Thymus (tissue), 11 donors: ENCODE results near the gene NAA25. TPM values are rescaled to one million over a fixed set of nuclear protein-coding genes. Genes with fewer than 3 reads are reported as not detected.
"Not testable (repeated sequence)": the region's sequence is repeated elsewhere in the genome, so short reads cannot be mapped to it uniquely, and the experiment has no call there.

Source experiments
- DNase-seq, 9 donors: peaks; one replicate each; pipeline ENCODE4 v3.0.0-alpha.2; 2013; ENCODE audit warnings: low spot score in 9 of 9, low read depth in 6 of 9, missing footprints in 1 of 9
- H3K27ac ChIP-seq, 2 donors: one replicate each; pipeline ENCODE4 v1.5.1; 2013; ENCODE audit warnings: control low read depth in 1 of 2, low read depth in 1 of 2, low read length in 1 of 2, mild to moderate bottlenecking in 1 of 2, moderate library complexity in 1 of 2
- H3K27me3 ChIP-seq, 2 donors: one replicate each; pipeline ENCODE4 v1.5.1; 2013; ENCODE audit warnings: low read length in 1 of 2; ENCODE audit not compliant: control insufficient read depth in 2 of 2, insufficient read depth in 1 of 2
- H3K36me3 ChIP-seq, 2 donors: one replicate each; pipeline ENCODE4 v1.5.1; 2013; ENCODE audit warnings: low read length in 1 of 2, mild to moderate bottlenecking in 1 of 2, moderate library complexity in 1 of 2; ENCODE audit not compliant: control insufficient read depth in 2 of 2, insufficient read depth in 2 of 2
- H3K4me1 ChIP-seq, 2 donors: one replicate each; pipeline ENCODE4 v1.5.1; 2013; ENCODE audit warnings: low read length in 2 of 2; ENCODE audit not compliant: control insufficient read depth in 2 of 2, insufficient read depth in 2 of 2
- H3K4me3 ChIP-seq, 2 donors: one replicate each; pipeline ENCODE4 v1.5.1; 2013; ENCODE audit warnings: low read length in 2 of 2, control low read depth in 1 of 2, mild to moderate bottlenecking in 1 of 2
- H3K9me3 ChIP-seq, 2 donors: one replicate each; pipeline ENCODE4 v1.5.1; 2013; ENCODE audit warnings: low read length in 1 of 2, mild to moderate bottlenecking in 1 of 2; ENCODE audit not compliant: control insufficient read depth in 2 of 2, insufficient read depth in 1 of 2
- WGBS: extraction: QIAGEN DNeasy Blood & Tissue Kit; methylation state at CpG from one replicate; pipeline ENCODE4 v1.1.7; 2013; 5-methylcytosine and 5-hydroxymethylcytosine counted together
- polyA plus RNA-seq: library from polyadenylated mRNA; stranded (reverse); fragments of 200-250 nt; gene quantifications from one replicate; pipeline ENCODE4 v1.2.3, GENCODE V29; 2013
- total RNA-seq: library from RNA; stranded (reverse); fragments of 120-200 nt; gene quantifications from one replicate; pipeline ENCODE4 v1.2.4, GENCODE V29; 2013
- donor health status: healthy.

NAA25 gene
- total and polyA plus RNA-seq, 2 donors: 9.2 to 11.4 TPM

GRCh38 chr12:112046003-112046402 is 62.6 kb downstream of the NAA25 start:
- no peak overlapping the region for H3K4me3 ChIP-seq
- H3K9me3 ChIP-seq: no peaks in the 10 kb centered on the region
- no peak for DNase-seq
- 97% methylated on average over 4 of the region's 4 CpGs for WGBS
- no peaks in the 10 kb centered on the region for H3K4me1 ChIP-seq
- no peak overlapping the region for H3K27ac ChIP-seq
- H3K36me3 ChIP-seq: peaks cover 9 to 55% of the 10 kb centered on the region in 2 donors
- H3K27me3 ChIP-seq: no peaks in the 10 kb centered on the region

GRCh38 chr12:112036614-112037013 is 72.0 kb downstream of the NAA25 start:
- not testable (repeated sequence) for H3K9me3 ChIP-seq, H3K27me3 ChIP-seq, DNase-seq, H3K27ac ChIP-seq, H3K4me3 ChIP-seq, H3K4me1 ChIP-seq
- peaks cover 18 to 62% of the 10 kb centered on the region in 2 donors for H3K36me3 ChIP-seq
- WGBS: 98% methylated on average over 12 of the region's 12 CpGs

GRCh38 chr12:112035219-112035785 is 73.3 kb downstream of the NAA25 start:
- no peak overlapping the region for H3K4me3 ChIP-seq
- no peak for DNase-seq
- no peak overlapping the region for H3K27ac ChIP-seq
- H3K27me3 ChIP-seq: no peaks in the 10 kb centered on the region
- WGBS: 95% methylated on average over 4 of the region's 4 CpGs
- H3K36me3 ChIP-seq: peaks cover 20 to 65% of the 10 kb centered on the region in 2 donors
- no peaks in the 10 kb centered on the region for H3K4me1 ChIP-seq
- no peaks in the 10 kb centered on the region for H3K9me3 ChIP-seq

GRCh38 chr12:112032292-112032691 is 76.3 kb downstream of the NAA25 start:
- Histone ChIP-seq H3K27me3 (no peaks in the 10 kb centered on the region), H3K27ac (no peak overlapping the region), H3K9me3 (no peaks in the 10 kb centered on the region), H3K36me3 (peaks cover 12 to 62% of the 10 kb centered on the region in 2 donors), H3K4me1 (no peaks in the 10 kb centered on the region), H3K4me3 (no peak overlapping the region)
- DNase-seq: no peak
- WGBS: 96% methylated on average over 5 of the region's 5 CpGs

- Histone ChIP-seq H3K36me3 (peaks cover 10 to 57% of the 10 kb centered on the region in 2 donors), H3K9me3 (no peaks in the 10 kb centered on the region), H3K27me3 (no peaks in the 10 kb centered on the region), H3K4me3 (no peak overlapping the region), H3K27ac (no peak overlapping the region), H3K4me1 (no peaks in the 10 kb centered on the region)
- no peak for DNase-seq
- 97% methylated on average over 2 of the region's 2 CpGs for WGBS
Observed at GRCh38 chr12:112031472-112031871, 77.1 kb downstream of the NAA25 start.

- WGBS: 93% methylated on average over 2 of the region's 2 CpGs
- Histone ChIP-seq H3K36me3 (peaks cover 15 to 48% of the 10 kb centered on the region in 2 donors), H3K27ac (no peak overlapping the region), H3K27me3 (no peaks in the 10 kb centered on the region), H3K4me1 (no peaks in the 10 kb centered on the region), H3K4me3 (no peak overlapping the region), H3K9me3 (no peaks in the 10 kb centered on the region)
- DNase-seq: no peak
Observed at GRCh38 chr12:112029301-112029700, 79.3 kb downstream of the NAA25 start.

- WGBS: 85% methylated on average over 4 of the region's 4 CpGs
- no peak overlapping the region for H3K27ac ChIP-seq
- H3K27me3 ChIP-seq: no peaks in the 10 kb centered on the region
- no peak overlapping the region for H3K4me3 ChIP-seq
- peaks cover 14 to 60% of the 10 kb centered on the region in 2 donors for H3K36me3 ChIP-seq
- no peaks in the 10 kb centered on the region for H3K9me3 ChIP-seq
- DNase-seq: no peak
- H3K4me1 ChIP-seq: no peaks in the 10 kb centered on the region
Observed at GRCh38 chr12:112025808-112026375, 82.7 kb downstream of the NAA25 start.

GRCh38 chr12:112023759-112024396 is 84.7 kb downstream of the NAA25 start:
- H3K27me3 ChIP-seq: no peaks in the 10 kb centered on the region
- no peak for DNase-seq
- 98% methylated on average over 4 of the region's 4 CpGs for WGBS
- no peaks in the 10 kb centered on the region for H3K4me1 ChIP-seq
- H3K27ac ChIP-seq: no peak overlapping the region
- H3K4me3 ChIP-seq: no peak overlapping the region
- H3K36me3 ChIP-seq: peaks cover 24 to 67% of the 10 kb centered on the region in 2 donors
- no peaks in the 10 kb centered on the region for H3K9me3 ChIP-seq

GRCh38 chr12:112022241-112023016 is 86.2 kb downstream of the NAA25 start:
- no peak for DNase-seq
- no peak overlapping the region for H3K4me3 ChIP-seq
- H3K36me3 ChIP-seq: peaks cover 24 to 67% of the 10 kb centered on the region in 2 donors
- no peaks in the 10 kb centered on the region for H3K4me1 ChIP-seq
- no peaks in the 10 kb centered on the region for H3K9me3 ChIP-seq
- no peak overlapping the region for H3K27ac ChIP-seq
- WGBS: 97% methylated on average over 11 of the region's 11 CpGs
- no peaks in the 10 kb centered on the region for H3K27me3 ChIP-seq
